IMR-90 (cell line): Measurements from ENCODE around the gene EPOP. TPM values are rescaled to one million over a fixed set of nuclear protein-coding genes. Genes with fewer than 3 reads are reported as not detected.

ENCODE experiments used
- ATAC-seq: fragments of 200-7000 bp; cut with Tn5 transposase; 2 replicates; pipeline ENCODE4 v1.9.1; 2020; ENCODE audit warnings: low read depth, mild to moderate bottlenecking, moderate library complexity
- BruUV-seq: library from RNA; stranded (reverse); fragments of 400-500 nt; replicated peaks from 2 replicates; lab custom pipeline; 2021; lab: Mats Ljungman, UMichigan
- CTCF ChIA-PET: fragments of 300-600 bp; formaldehyde crosslinking; extraction: SDS; loops from one replicate; lab custom pipeline; 2021; ENCODE audit warnings: antibody characterized with exemption; lab: Yijun Ruan, JAX
- POLR2A ChIA-PET: fragments of 300-600 bp; sonication (Branson Sonifier 250); formaldehyde crosslinking; loops from one replicate; lab custom pipeline; 2022; ENCODE audit warnings: antibody characterized with exemption; ENCODE audit not compliant: unreplicated experiment; lab: Charles Lee
- DNase-seq: peaks from one replicate; pipeline ENCODE4 v3.0.0; 2013
- H2AFZ ChIP-seq: replicated peaks from 2 replicates; pipeline ENCODE3; 2013; ENCODE audit warnings: low read length, mild to moderate bottlenecking; ENCODE audit not compliant: poor library complexity
- H2AK5ac ChIP-seq: 2 replicates; pipeline ENCODE4 v1.6.1; 2013; ENCODE audit warnings: low read depth, low read length, inconsistent platforms
- H2AK9ac ChIP-seq: replicated peaks from 2 replicates; pipeline ENCODE3; 2013; ENCODE audit warnings: mild to moderate bottlenecking, low read depth, low read length, moderate library complexity; ENCODE audit not compliant: poor library complexity
- H2BK120ac ChIP-seq: 2 replicates; pipeline ENCODE4 v1.6.1; 2013; ENCODE audit warnings: low read depth, low read length, inconsistent platforms
- H2BK15ac ChIP-seq: 3 replicates; pipeline ENCODE4 v1.6.1; 2013; ENCODE audit warnings: low read depth, low read length, inconsistent platforms
- H2BK20ac ChIP-seq: 2 replicates; pipeline ENCODE4 v1.6.1; 2013; ENCODE audit warnings: low read depth, mild to moderate bottlenecking, inconsistent platforms, low read length, moderate library complexity
- H2BK5ac ChIP-seq: 2 replicates; pipeline ENCODE4 v1.6.1; 2013; ENCODE audit warnings: mild to moderate bottlenecking, low read depth, low read length, inconsistent platforms; ENCODE audit not compliant: poor library complexity, severe bottlenecking
- H3K14ac ChIP-seq: replicated peaks from 2 replicates; pipeline ENCODE4 v1.6.1; 2013; ENCODE audit warnings: low read depth, low read length, inconsistent platforms
- H3K18ac ChIP-seq: 2 replicates; pipeline ENCODE4 v1.6.1; 2013; ENCODE audit warnings: low read depth, low read length, control low read depth
- H3K23ac ChIP-seq: 2 replicates; pipeline ENCODE4 v1.6.1; 2013; ENCODE audit warnings: low read depth, low read length, inconsistent platforms
- H3K27ac ChIP-seq: 2 replicates; pipeline ENCODE4 v1.5.1; 2013; ENCODE audit warnings: mild to moderate bottlenecking, control low read depth, low read length; ENCODE audit not compliant: insufficient read depth
- H3K27me3 ChIP-seq: 2 replicates; pipeline ENCODE4 v1.6.1; 2013; ENCODE audit warnings: low read length; ENCODE audit not compliant: control insufficient read depth, insufficient read depth
- H3K36me3 ChIP-seq: 2 replicates; pipeline ENCODE4 v1.6.1; 2013; ENCODE audit warnings: low read length, mixed read lengths; ENCODE audit not compliant: control insufficient read depth, insufficient read depth
- H3K4ac ChIP-seq: 2 replicates; pipeline ENCODE4 v1.6.1; 2013; ENCODE audit warnings: low read depth, low read length, inconsistent platforms
- H3K4me1 ChIP-seq: 2 replicates; pipeline ENCODE4 v1.6.1; 2013; ENCODE audit warnings: low read length, mixed read lengths; ENCODE audit not compliant: control insufficient read depth, insufficient read depth
- H3K4me2 ChIP-seq: 2 replicates; pipeline ENCODE4 v1.6.1; 2013; ENCODE audit warnings: low read depth, mild to moderate bottlenecking, control low read depth, low read length, moderate library complexity
- H3K4me3 ChIP-seq: 2 replicates; pipeline ENCODE4 v1.5.1; 2013; ENCODE audit warnings: low read depth, mild to moderate bottlenecking, control low read depth, low read length, moderate library complexity; ENCODE audit not compliant: insufficient read depth
- H3K56ac ChIP-seq: 2 replicates; pipeline ENCODE4 v1.6.1; 2013; ENCODE audit warnings: low read length, inconsistent platforms; ENCODE audit not compliant: insufficient read depth; ENCODE audit errors: extremely low read depth
- H3K79me1 ChIP-seq, 2 experiments: 2 replicates each; pipeline ENCODE4 v1.6.1; 2013; ENCODE audit warnings: low read length in 2 of 2, inconsistent platforms in 1 of 2, low read depth in 1 of 2
- H3K9ac ChIP-seq: 2 replicates; pipeline ENCODE4 v1.6.1; 2013; ENCODE audit warnings: low read depth, low read length, control low read depth
- H3K9me1 ChIP-seq: 2 replicates; pipeline ENCODE4 v1.6.1; 2013; ENCODE audit warnings: low read length, inconsistent platforms; ENCODE audit not compliant: insufficient read depth
- H3K9me3 ChIP-seq: 2 replicates; pipeline ENCODE4 v1.6.1; 2013; ENCODE audit warnings: low read length; ENCODE audit not compliant: control insufficient read depth, insufficient read depth
- H4K20me1 ChIP-seq: 2 replicates; pipeline ENCODE4 v1.6.1; 2013; ENCODE audit warnings: low read length, inconsistent platforms; ENCODE audit not compliant: insufficient read depth
- H4K5ac ChIP-seq: 2 replicates; pipeline ENCODE4 v1.6.1; 2013; ENCODE audit warnings: mild to moderate bottlenecking, low read depth, low read length, control low read depth
- H4K8ac ChIP-seq, 2 experiments: 2 replicates each; pipeline ENCODE4 v1.6.1; 2013; ENCODE audit warnings: low read depth in 2 of 2, low read length in 2 of 2, control low read depth in 1 of 2, inconsistent platforms in 1 of 2
- H4K91ac ChIP-seq: 2 replicates; pipeline ENCODE4 v1.6.1; 2013; ENCODE audit warnings: low read depth, low read length, inconsistent platforms; ENCODE audit not compliant: insufficient read depth
- BHLHE40 ChIP-seq: fragments of 150-350 bp; IDR thresholded peaks from 2 replicates; pipeline ENCODE4 v1.6.1; 2016; ENCODE audit warnings: mild to moderate bottlenecking, low read depth, low read length
- CEBPB ChIP-seq: IDR thresholded peaks from 2 replicates; pipeline ENCODE4 v1.6.1; 2012; ENCODE audit warnings: low read depth, low read length, improper control_type of control experiment
- CHD1 ChIP-seq: IDR thresholded peaks from 2 replicates; pipeline ENCODE4 v1.6.1; 2012; ENCODE audit warnings: low read depth, low read length, improper control_type of control experiment
- MAFK ChIP-seq: IDR thresholded peaks from 2 replicates; pipeline ENCODE4 v1.6.1; 2012; ENCODE audit warnings: low read depth, low read length, improper control_type of control experiment
- MAZ ChIP-seq: IDR thresholded peaks from 2 replicates; pipeline ENCODE4 v1.6.1; 2012; ENCODE audit warnings: low read depth, mild to moderate bottlenecking, low read length, improper control_type of control experiment, moderate library complexity, borderline replicate concordance
- MXI1 ChIP-seq: IDR thresholded peaks from 2 replicates; pipeline ENCODE4 v1.6.1; 2012; ENCODE audit warnings: low read depth, mild to moderate bottlenecking, low read length, moderate library complexity, borderline replicate concordance
- NFE2L2 ChIP-seq: fragments of 150-350 bp; IDR thresholded peaks from 2 replicates; pipeline ENCODE4 v1.6.1; 2016; ENCODE audit warnings: low read depth, mild to moderate bottlenecking, low read length
- POLR2A ChIP-seq: IDR thresholded peaks from 2 replicates; pipeline ENCODE4 v1.6.1; 2012; ENCODE audit warnings: mild to moderate bottlenecking, low read depth, low read length
- RAD21 ChIP-seq: IDR thresholded peaks from 2 replicates; pipeline ENCODE4 v1.6.1; 2012; ENCODE audit warnings: low read length, improper control_type of control experiment
- RCOR1 ChIP-seq: IDR thresholded peaks from 2 replicates; pipeline ENCODE4 v1.6.1; 2012; ENCODE audit warnings: mild to moderate bottlenecking, low read length, improper control_type of control experiment; ENCODE audit not compliant: insufficient replicate concordance
- SMC3 ChIP-seq: fragments of 150-350 bp; IDR thresholded peaks from 2 replicates; pipeline ENCODE4 v1.6.1; 2016; ENCODE audit warnings: low read depth, mild to moderate bottlenecking, antibody characterized with exemption, low read length, moderate library complexity
- WGBS, 2 experiments: methylation state at CpG; one replicate each; pipeline versions ENCODE4 v1.1.5 to v1.1.7; 2013; ENCODE audit warnings: missing lambda C conversion rate in 2 of 2; ENCODE audit not compliant: insufficient read length in 1 of 2; ENCODE audit errors: extremely low coverage in 2 of 2; 5-methylcytosine and 5-hydroxymethylcytosine counted together
- dilution Hi-C: fragments of 300-500 bp; cut with HindIII; formaldehyde crosslinking; loops from one replicate; pipeline ENCODE4 v1.14.3; 2018; ENCODE audit warnings: low sequenced_read_pairs; ENCODE audit not compliant: unreplicated experiment
- in situ Hi-C: fragments of 300-500 bp; cut with MboI; formaldehyde crosslinking; loops from 3 replicates; pipeline ENCODE4 v1.14.3; 2019; ENCODE audit warnings: low sequenced_read_pairs, inconsistent platforms, mixed read lengths
- intact Hi-C: fragments of 100-400 bp; cut with micrococcal nuclease; formaldehyde crosslinking; loops from 2 replicates; pipeline ENCODE4 v1.10.0; 2022
- polyA plus RNA-seq, 3 experiments: library from polyadenylated mRNA; depleted of rRNA; stranded (reverse); fragments of >200 nt; gene quantifications; 2 replicates each; pipeline ENCODE4 v1.2.3, GENCODE V29; 2012; ENCODE audit warnings: low replicate concordance in 1 of 3
- total RNA-seq: library from RNA; depleted of rRNA; stranded (reverse); fragments of >200 nt; gene quantifications from 2 replicates; pipeline ENCODE4 v1.2.3, GENCODE V29; 2012
- TF ChIP-seq, protein P1 (sequence below): conservative IDR thresholded peaks from 2 replicates; pipeline ENCODE4 v1.5.1; 2012; ENCODE audit warnings: mild to moderate bottlenecking, low read depth, low read length, improper control_type of control experiment
- TF ChIP-seq, protein P2 (sequence below): fragments of 150-350 bp; IDR thresholded peaks from 2 replicates; pipeline ENCODE4 v1.6.1; 2016; ENCODE audit warnings: low read depth, mild to moderate bottlenecking, low read length, moderate library complexity, borderline replicate concordance

The EPOP gene
- total and polyA plus RNA-seq, 2 of the 4 experiments (the other 2 are of a cell fraction) = 0.36 to 0.82 TPM

DNA sequence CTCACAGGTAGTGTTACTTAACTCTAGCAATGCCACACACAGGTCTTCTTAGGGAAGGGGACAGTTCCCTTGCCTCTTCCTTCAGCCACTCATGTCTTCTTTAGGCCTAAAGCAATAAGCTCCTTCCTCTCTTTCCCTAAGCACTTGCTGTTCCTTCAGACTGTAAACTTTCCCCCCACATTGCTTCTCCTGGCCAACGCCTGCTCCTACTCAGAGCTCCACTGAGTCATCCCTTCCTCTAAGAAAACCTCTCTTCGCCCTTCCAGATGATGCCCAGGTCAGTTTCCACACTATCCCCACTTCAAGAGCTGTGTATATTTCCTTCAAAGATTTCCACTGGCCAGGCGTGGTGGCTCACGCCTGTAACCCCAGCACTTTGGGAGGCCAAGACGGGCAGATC lies 12.5 kb upstream of the EPOP start:
- no peaks in the 10 kb centered on the region for H3K9me1 ChIP-seq
- no peak overlapping the region for H3K18ac ChIP-seq
- H3K79me1 ChIP-seq = no peaks in the 10 kb centered on the region
- no peak overlapping the region for H3K56ac ChIP-seq
- H2AK9ac ChIP-seq = peak overlapping the region; percentile 70
- H3K4me3 ChIP-seq = no peak overlapping the region
- intact Hi-C loops = no loop called here
- TF ChIP-seq RAD21 (no peak), RCOR1 (no peak), MAZ (no peak), BHLHE40 (no peak), CEBPB (no peak), MAFK (no peak), POLR2A (no peak), CHD1 (no peak), NFE2L2 (no peak), MXI1 (no peak), SMC3 (no peak)
- TF ChIP-seq, protein P1, sequence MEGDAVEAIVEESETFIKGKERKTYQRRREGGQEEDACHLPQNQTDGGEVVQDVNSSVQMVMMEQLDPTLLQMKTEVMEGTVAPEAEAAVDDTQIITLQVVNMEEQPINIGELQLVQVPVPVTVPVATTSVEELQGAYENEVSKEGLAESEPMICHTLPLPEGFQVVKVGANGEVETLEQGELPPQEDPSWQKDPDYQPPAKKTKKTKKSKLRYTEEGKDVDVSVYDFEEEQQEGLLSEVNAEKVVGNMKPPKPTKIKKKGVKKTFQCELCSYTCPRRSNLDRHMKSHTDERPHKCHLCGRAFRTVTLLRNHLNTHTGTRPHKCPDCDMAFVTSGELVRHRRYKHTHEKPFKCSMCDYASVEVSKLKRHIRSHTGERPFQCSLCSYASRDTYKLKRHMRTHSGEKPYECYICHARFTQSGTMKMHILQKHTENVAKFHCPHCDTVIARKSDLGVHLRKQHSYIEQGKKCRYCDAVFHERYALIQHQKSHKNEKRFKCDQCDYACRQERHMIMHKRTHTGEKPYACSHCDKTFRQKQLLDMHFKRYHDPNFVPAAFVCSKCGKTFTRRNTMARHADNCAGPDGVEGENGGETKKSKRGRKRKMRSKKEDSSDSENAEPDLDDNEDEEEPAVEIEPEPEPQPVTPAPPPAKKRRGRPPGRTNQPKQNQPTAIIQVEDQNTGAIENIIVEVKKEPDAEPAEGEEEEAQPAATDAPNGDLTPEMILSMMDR = no peak
- TF ChIP-seq, protein P2, sequence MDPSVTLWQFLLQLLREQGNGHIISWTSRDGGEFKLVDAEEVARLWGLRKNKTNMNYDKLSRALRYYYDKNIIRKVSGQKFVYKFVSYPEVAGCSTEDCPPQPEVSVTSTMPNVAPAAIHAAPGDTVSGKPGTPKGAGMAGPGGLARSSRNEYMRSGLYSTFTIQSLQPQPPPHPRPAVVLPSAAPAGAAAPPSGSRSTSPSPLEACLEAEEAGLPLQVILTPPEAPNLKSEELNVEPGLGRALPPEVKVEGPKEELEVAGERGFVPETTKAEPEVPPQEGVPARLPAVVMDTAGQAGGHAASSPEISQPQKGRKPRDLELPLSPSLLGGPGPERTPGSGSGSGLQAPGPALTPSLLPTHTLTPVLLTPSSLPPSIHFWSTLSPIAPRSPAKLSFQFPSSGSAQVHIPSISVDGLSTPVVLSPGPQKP = no peak
- no peak overlapping the region for H2AK5ac ChIP-seq
- dilution Hi-C loops = no loop called here
- H2BK15ac ChIP-seq = no peak overlapping the region
- no peak overlapping the region for H2BK120ac ChIP-seq
- H3K14ac ChIP-seq = no peak overlapping the region
- H4K5ac ChIP-seq = no peak overlapping the region
- no peaks in the 10 kb centered on the region for H3K4me1 ChIP-seq
- peak; percentile 66 for ATAC-seq
- H4K20me1 ChIP-seq = no peaks in the 10 kb centered on the region
- H3K36me3 ChIP-seq = no peaks in the 10 kb centered on the region
- in situ Hi-C loops = no loop called here
- ChIA-PET POLR2A (no interaction called here), CTCF (no interaction called here)
- peak overlapping the region; percentile 1 for H2AFZ ChIP-seq
- no peak overlapping the region for H3K4me2 ChIP-seq
- no peak overlapping the region for H2BK20ac ChIP-seq
- no peak overlapping the region for H3K4ac ChIP-seq
- H3K9ac ChIP-seq = no peak overlapping the region
- no peak overlapping the region for H2BK5ac ChIP-seq
- H3K23ac ChIP-seq = no peak overlapping the region; the same call in 1 of the 2 replicates
- no peak overlapping the region for H3K27ac ChIP-seq
- BruUV-seq = no TSS peak
- WGBS, 2 experiments = 66% methylated on average over 5 of the region's 5 CpGs; no CpG with 5 or more reads in 1 of the 2 experiments
- peaks cover 7% of the 10 kb centered on the region for H3K27me3 ChIP-seq
- DNase-seq = peak; percentile 72
- H4K91ac ChIP-seq = no peak overlapping the region
- H3K9me3 ChIP-seq = no peaks in the 10 kb centered on the region
- no peak overlapping the region for H4K8ac ChIP-seq
